Psoas muscle (tissue), 8 donors: ENCODE data around the gene PCBP4. TPM values are rescaled to one million over a fixed set of nuclear protein-coding genes. Genes with fewer than 3 reads are reported as not detected.

Experiments
- ATAC-seq, 4 donors: fragments of 200-7000 bp; cut with Tn5 transposase; one replicate each; pipeline ENCODE4 v1.9.1; 2020; ENCODE audit warnings: moderate library complexity in 3 of 4, mild to moderate bottlenecking in 2 of 4
- DNase-seq, 2 donors: peaks; one replicate each; pipeline ENCODE4 v3.0.0-alpha.2; 2020
- H3K27ac ChIP-seq: fragments of 200-600 bp; one replicate; pipeline ENCODE4 v1.8.0; 2022
- H3K27me3 ChIP-seq, 3 donors: fragments of 200-600 bp in 1 of 3; one replicate each; pipeline versions ENCODE4 v1.6.1 to v1.8.0; 2013 to 2022; ENCODE audit warnings: low read length in 2 of 3, mild to moderate bottlenecking in 2 of 3, moderate library complexity in 1 of 3; ENCODE audit not compliant: insufficient read depth in 3 of 3
- H3K36me3 ChIP-seq, 2 donors: fragments of 200-600 bp in 1 of 2; one replicate each; pipeline versions ENCODE4 v1.6.1 to v1.8.0; 2013 to 2022; ENCODE audit warnings: low read depth in 1 of 2, mild to moderate bottlenecking in 1 of 2, moderate library complexity in 1 of 2; ENCODE audit not compliant: insufficient read depth in 1 of 2
- H3K4me1 ChIP-seq: fragments of 200-600 bp; one replicate; pipeline ENCODE4 v1.8.0; 2022
- H3K4me3 ChIP-seq: fragments of 200-600 bp; one replicate; pipeline ENCODE4 v1.8.0; 2022; ENCODE audit warnings: mild to moderate bottlenecking
- H3K9me3 ChIP-seq: fragments of 200-600 bp; one replicate; pipeline ENCODE4 v1.8.0; 2022
- CTCF ChIP-seq: fragments of 200-600 bp; IDR thresholded peaks from one replicate; pipeline ENCODE4 v1.8.0; 2022; ENCODE audit warnings: antibody characterized with exemption
- WGBS, 3 donors: extraction: QIAGEN DNeasy Blood & Tissue Kit; methylation state at CpG; one replicate each; pipeline versions ENCODE4 v1.1.6 to v1.1.7; 2013; 5-methylcytosine and 5-hydroxymethylcytosine counted together
- intact Hi-C, 2 donors: fragments of 100-400 bp; cut with DNase I; formaldehyde crosslinking; loops; one replicate each; pipeline versions ENCODE4 v1.11.0 to v1.14.2; 2022
- polyA plus RNA-seq, 3 donors: library from polyadenylated mRNA; stranded (reverse); fragments of 200-250 nt; gene quantifications; one replicate each; pipeline ENCODE4 v1.2.3, GENCODE V29; 2013
- total RNA-seq, 4 donors: library from RNA; stranded (reverse); fragmentation: NEBNext Ultra II Directional in 2 of 4; extraction: Animal tissue kit (Norgen Biotek cat#: 25700) in 2 of 4; gene quantifications; one replicate each; pipeline versions ENCODE4 v1.2.1 to v1.2.4, GENCODE V29; 2021 to 2023
- donor health status: healthy with polysubstance abuse.
- donor health status: DM: no; HTN: no; CAD: no; lungs with moderate emphysema.
- donor health status: Bipolar disorder and iron deficiency.
- donor health status: healthy.
- donor health status: DM: yes; HTN: yes; CAD: no.
- donor health status: DM: no; HTN: no; CAD: no.
- donor health status: DM: no; HTN: no; CAD: no.
- donor health status: DM: yes; HTN: yes; CAD: no.

PCBP4 gene
- total and polyA plus RNA-seq, 7 donors = 36.0 to 161 (median 118) TPM

GRCh38 chr3:51960386-51960785 lies 6.9 kb downstream of the PCBP4 start:
- peaks cover 0 to 49% of the 10 kb centered on the region in 2 donors for H3K36me3 ChIP-seq
- DNase-seq (no peak), ATAC-seq (no peak)
- no peak overlapping the region for H3K4me3 ChIP-seq
- intact Hi-C loops = no loop called here
- no peaks in the 10 kb centered on the region for H3K27me3 ChIP-seq
- no peak overlapping the region for H3K27ac ChIP-seq
- no peak for TF ChIP-seq CTCF
- 79 to 92% (median 80%) methylated on average over 10 of the region's 10 CpGs for WGBS, 3 donors
- H3K4me1 ChIP-seq = peaks cover 49% of the 10 kb centered on the region
- H3K9me3 ChIP-seq = no peaks in the 10 kb centered on the region

GRCh38 chr3:51959651-51960050 lies 7.6 kb downstream of the PCBP4 start:
- DNase-seq (no peak), ATAC-seq (no peak)
- peaks cover 0 to 49% of the 10 kb centered on the region in 2 donors for H3K36me3 ChIP-seq
- H3K9me3 ChIP-seq = no peaks in the 10 kb centered on the region
- TF ChIP-seq CTCF = no peak
- no peak overlapping the region for H3K27ac ChIP-seq
- peaks cover 46% of the 10 kb centered on the region for H3K4me1 ChIP-seq
- H3K27me3 ChIP-seq = no peaks in the 10 kb centered on the region
- H3K4me3 ChIP-seq = no peak overlapping the region
- intact Hi-C loops = no loop called here
- 93 to 97% (median 97%) methylated on average over 7 of the region's 7 CpGs for WGBS, 3 donors

- peaks cover 38% of the 10 kb centered on the region for H3K4me1 ChIP-seq
- TF ChIP-seq CTCF = no peak
- no peak overlapping the region for H3K27ac ChIP-seq
- no peak overlapping the region for H3K4me3 ChIP-seq
- H3K9me3 ChIP-seq = no peaks in the 10 kb centered on the region
- no peak for DNase-seq
- H3K27me3 ChIP-seq = no peaks in the 10 kb centered on the region
- H3K36me3 ChIP-seq = peaks cover 0 to 49% of the 10 kb centered on the region in 2 donors
- ATAC-seq = no peak
- intact Hi-C loops = no loop called here
- WGBS, 3 donors = 92 to 95% (median 93%) methylated on average over 20 of the region's 20 CpGs
Observed at GRCh38 chr3:51958603-51959521, 8.4 kb downstream of the PCBP4 start.

GRCh38 chr3:51957520-51958205 lies 9.6 kb downstream of the PCBP4 start:
- ATAC-seq = no peak
- intact Hi-C loops = no loop called here
- no peak for TF ChIP-seq CTCF
- no peaks in the 10 kb centered on the region for H3K27me3 ChIP-seq
- no peak overlapping the region for H3K4me3 ChIP-seq
- H3K4me1 ChIP-seq = peaks cover 26% of the 10 kb centered on the region
- peak overlapping the region; percentile 82 for H3K27ac ChIP-seq
- peaks cover 0 to 49% of the 10 kb centered on the region in 2 donors for H3K36me3 ChIP-seq
- no peak for DNase-seq
- 88 to 90% (median 90%) methylated on average over 14 to 15 of the region's 15 CpGs for WGBS, 3 donors
- no peaks in the 10 kb centered on the region for H3K9me3 ChIP-seq
